KOPT-K1 (cell line): ENCODE data around the gene NPFFR1.

Experiments
- H3K27ac ChIP-seq: fragments of 200-600 bp; sonication (generic); 2 replicates; pipeline ENCODE4 v1.5.1; 2016; ENCODE audit warnings: antibody characterized with exemption, mild to moderate bottlenecking, low read depth, low read length; ENCODE audit not compliant: poor library complexity, severe bottlenecking
- H3K36me3 ChIP-seq: fragments of 200-600 bp; sonication (generic); 2 replicates; pipeline ENCODE4 v1.5.1; 2017; ENCODE audit warnings: antibody characterized with exemption, mild to moderate bottlenecking, low read length, moderate library complexity; ENCODE audit not compliant: insufficient read depth
- H3K9me3 ChIP-seq: fragments of 200-600 bp; sonication (generic); 2 replicates; pipeline ENCODE4 v1.5.1; 2017; ENCODE audit warnings: antibody characterized with exemption, low read length, mild to moderate bottlenecking; ENCODE audit not compliant: insufficient read depth, poor library complexity, severe bottlenecking

The NPFFR1 gene

GRCh38 chr10:70284542-70285475 is 1.0 kb upstream of the NPFFR1 start:
- Histone ChIP-seq H3K27ac (no peak overlapping the region), H3K9me3 (peaks cover 7% of the 10 kb centered on the region), H3K36me3 (no peaks in the 10 kb centered on the region)

- no peaks in the 10 kb centered on the region for H3K36me3 ChIP-seq
- peaks cover 7% of the 10 kb centered on the region for H3K9me3 ChIP-seq
- H3K27ac ChIP-seq, result no peak overlapping the region
Measured at GRCh38 chr10:70283071-70283444, 746 bp downstream of the NPFFR1 start.

GRCh38 chr10:70281609-70282008 is 2.2 kb downstream of the NPFFR1 start:
- peaks cover 7% of the 10 kb centered on the region for H3K9me3 ChIP-seq
- no peak overlapping the region for H3K27ac ChIP-seq
- no peaks in the 10 kb centered on the region for H3K36me3 ChIP-seq

- Histone ChIP-seq H3K27ac (no peak overlapping the region), H3K36me3 (no peaks in the 10 kb centered on the region), H3K9me3 (peaks cover 7% of the 10 kb centered on the region)
Measured at GRCh38 chr10:70280099-70280498, 3.7 kb downstream of the NPFFR1 start.

GRCh38 chr10:70277396-70278030 is 6.3 kb downstream of the NPFFR1 start:
- Histone ChIP-seq H3K36me3 (no peaks in the 10 kb centered on the region), H3K27ac (no peak overlapping the region), H3K9me3 (no peaks in the 10 kb centered on the region)

GRCh38 chr10:70274643-70275042 is 9.2 kb downstream of the NPFFR1 start:
- H3K27ac ChIP-seq, result no peak overlapping the region
- no peaks in the 10 kb centered on the region for H3K36me3 ChIP-seq
- H3K9me3 ChIP-seq, result no peaks in the 10 kb centered on the region

- H3K27ac ChIP-seq, result no peak overlapping the region
- H3K9me3 ChIP-seq, result no peaks in the 10 kb centered on the region
- H3K36me3 ChIP-seq, result no peaks in the 10 kb centered on the region
Measured at GRCh38 chr10:70272925-70273316, 10.9 kb downstream of the NPFFR1 start.

GRCh38 chr10:70271996-70272924 is 11.5 kb downstream of the NPFFR1 start:
- H3K9me3 ChIP-seq, result no peaks in the 10 kb centered on the region
- H3K27ac ChIP-seq, result no peak overlapping the region
- no peaks in the 10 kb centered on the region for H3K36me3 ChIP-seq

- Histone ChIP-seq H3K27ac (no peak overlapping the region), H3K36me3 (no peaks in the 10 kb centered on the region), H3K9me3 (no peaks in the 10 kb centered on the region)
Measured at GRCh38 chr10:70270952-70271351, 12.9 kb downstream of the NPFFR1 start.

GRCh38 chr10:70269741-70270140 is 14.1 kb downstream of the NPFFR1 start:
- no peaks in the 10 kb centered on the region for H3K9me3 ChIP-seq
- no peak overlapping the region for H3K27ac ChIP-seq
- H3K36me3 ChIP-seq, result no peaks in the 10 kb centered on the region

GRCh38 chr10:70268376-70268775 is 15.4 kb downstream of the NPFFR1 start:
- no peak overlapping the region for H3K27ac ChIP-seq
- H3K36me3 ChIP-seq, result no peaks in the 10 kb centered on the region
- H3K9me3 ChIP-seq, result no peaks in the 10 kb centered on the region

- H3K36me3 ChIP-seq, result no peaks in the 10 kb centered on the region
- H3K27ac ChIP-seq, result no peak overlapping the region
- no peaks in the 10 kb centered on the region for H3K9me3 ChIP-seq
Measured at GRCh38 chr10:70267161-70267933, 16.5 kb downstream of the NPFFR1 start.

GRCh38 chr10:70266701-70267100 is 17.1 kb downstream of the NPFFR1 start:
- no peaks in the 10 kb centered on the region for H3K9me3 ChIP-seq
- H3K27ac ChIP-seq, result no peak overlapping the region
- no peaks in the 10 kb centered on the region for H3K36me3 ChIP-seq

GRCh38 chr10:70266056-70266455 is 17.7 kb downstream of the NPFFR1 start:
- Histone ChIP-seq H3K27ac (no peak overlapping the region), H3K9me3 (peaks cover 5% of the 10 kb centered on the region), H3K36me3 (no peaks in the 10 kb centered on the region)
